ENCODE data around the gene GALNT2. TPM values are rescaled to one million over a fixed set of nuclear protein-coding genes. Genes with fewer than 3 reads are reported as not detected.

The GALNT2 gene
- total and polyA plus RNA-seq, 2 of the 13 experiments (the other 11 are each of a cell fraction or from before 2014, with no cell fraction given), result 39.3 to 39.6 TPM

GRCh38 chr1:230314142-230314470 lies 247.1 kb downstream of the GALNT2 start:
- no peak overlapping the region for H3K9ac ChIP-seq (ENCODE audit: insufficient read depth, low read depth, low read length)
- no TSS peak for BruUV-seq (replicated peaks)
- H3K4me2 ChIP-seq (ENCODE audit: low read depth, low read length), result no peak overlapping the region
- H3K27me3 ChIP-seq (ENCODE audit: control insufficient read depth in 1 of 2, insufficient read depth in 2 of 2, low read length in 2 of 2), result peaks cover 2 to 11% of the 10 kb centered on the region in 2 experiments; a peak in 3 of 5 replicates
- no peak for DNase-seq (ENCODE audit: low spot score)
- in situ Hi-C loops (cut with HindIII; ENCODE audit: extremely low pct_ligation_motif_present, low pct_unique_long_range_greater_than_20kb) (loop anchor here (5.0 to 10.0 kb wide), 2 partner anchors 339 to 652 kb away; no protein-coding TSS in a partner anchor), intact Hi-C loops (cut with micrococcal nuclease; ENCODE audit: unreplicated experiment) (loop anchor here (5.0 kb wide), 1 partner anchor 332 kb away; no protein-coding TSS in a partner anchor)
- no peak for FAIRE-seq
- no peaks in the 10 kb centered on the region for H4K20me1 ChIP-seq (ENCODE audit: insufficient read depth, low read length)
- no peak for ATAC-seq
- no peaks in the 10 kb centered on the region for H3K9me3 ChIP-seq (ENCODE audit: low read length)
- H3K79me2 ChIP-seq (ENCODE audit: insufficient read depth, low read length), result no peaks in the 10 kb centered on the region
- H3K27ac ChIP-seq (ENCODE audit: extremely low read length, insufficient read depth, low read length), result no peak overlapping the region
- no peak overlapping the region for H3K4me3 ChIP-seq (replicated peaks in 1 of 3; ENCODE audit: insufficient read depth in 1 of 3, low read depth in 2 of 3, low read length in 3 of 3)
- ChIA-PET POLR2A (no interaction called here), CTCF (ENCODE audit: low intra/inter-chr PET ratio, low total read pairs) (no interaction called here)
- 47% methylated on average over 8 of the region's 8 CpGs for WGBS (ENCODE audit: low lambda C conversion rate)
- 0 out of 2 replicates have a peak, but pooled peaks cover 5% of the 10 kb centered on the region for H3K4me1 ChIP-seq (ENCODE audit: insufficient read depth, low read length)
- H3K36me3 ChIP-seq (replicated peaks in 1 of 2; ENCODE audit: control insufficient read depth in 1 of 2, insufficient read depth in 2 of 2, low read length in 2 of 2), result no peaks in the 10 kb centered on the region
- no peak overlapping the region for H2AFZ ChIP-seq (ENCODE audit: low read length)
- TF ChIP-seq ZMAT5 (CRISPR knock-in tag; IDR thresholded peaks at IDR 0.05; ENCODE audit: borderline replicate concordance, low read depth) (no peak), POLR2G (IDR thresholded peaks at IDR 0.05; ENCODE audit: low read depth, low read length) (no peak), FOSL1 (CRISPR knock-in tag; IDR thresholded peaks at IDR 0.05; ENCODE audit: borderline replicate concordance) (no peak), NFKB2 (CRISPR knock-in tag; IDR thresholded peaks at IDR 0.05; ENCODE audit: borderline replicate concordance) (no peak), NR2F2 (IDR thresholded peaks at IDR 0.05; ENCODE audit: borderline replicate concordance, low read depth) (no peak), SALL1 (CRISPR knock-in tag; IDR thresholded peaks at IDR 0.05) (no peak), GLMP (CRISPR knock-in tag; IDR thresholded peaks at IDR 0.05; ENCODE audit: borderline replicate concordance) (no peak), ZNF343 (CRISPR knock-in tag; IDR thresholded peaks at IDR 0.05) (no peak), ATRX (CRISPR knock-in tag; IDR thresholded peaks at IDR 0.05; ENCODE audit: borderline replicate concordance) (no peak), ZNF772 (CRISPR knock-in tag; IDR thresholded peaks at IDR 0.05) (no peak), CTCF (CRISPR knock-in tag; IDR thresholded peaks at IDR 0.05) (no peak), UBTF (CRISPR knock-in tag; IDR thresholded peaks at IDR 0.05) (no peak), ARID3A (IDR thresholded peaks at IDR 0.05; ENCODE audit: low read depth, low read length) (no peak), ZBTB43 (CRISPR knock-in tag; conservative IDR thresholded peaks at IDR 0.05) (no peak)

All from HepG2 (cell line).